Prostate gland (tissue), 2 donors: ENCODE results near the gene RNF186. TPM values are rescaled to one million over a fixed set of nuclear protein-coding genes. Genes with fewer than 3 reads are reported as not detected.

Experiments
- DNase-seq: peaks from one replicate; pipeline ENCODE4 v3.0.0-alpha.2; 2019; ENCODE audit warnings: low spot score
- H3K27ac ChIP-seq, 2 donors: fragments of 200-600 bp; sonication (generic); 2 replicates each; pipeline ENCODE4 v1.5.1; 2017 to 2019
- H3K27me3 ChIP-seq: fragments of 200-600 bp; sonication (generic); replicated peaks from 2 replicates; pipeline ENCODE4 v1.5.1; 2019; ENCODE audit not compliant: insufficient read depth
- H3K36me3 ChIP-seq, 2 donors: fragments of 200-600 bp; sonication (generic); 1 replicate in 1 of 2; 2 replicates in 1 of 2; pipeline versions ENCODE4 v1.5.1 to v1.8.1; 2017 to 2019
- H3K4me1 ChIP-seq: fragments of 200-600 bp; sonication (generic); replicated peaks from 2 replicates; pipeline ENCODE4 v1.5.1; 2019
- H3K4me3 ChIP-seq, 2 donors: fragments of 200-600 bp; sonication (generic); 2 replicates each; pipeline ENCODE4 v1.5.1; 2017 to 2019
- H3K9me3 ChIP-seq: fragments of 200-600 bp; sonication (generic); 2 replicates; pipeline ENCODE4 v1.5.1; 2017
- POLR2A ChIP-seq: fragments of 450-650 bp; IDR thresholded peaks from one replicate; pipeline ENCODE4 v1.6.1; 2016; ENCODE audit warnings: antibody characterized with exemption, mild to moderate bottlenecking
- POLR2AphosphoS5 ChIP-seq: sonication (generic); formaldehyde crosslinking; IDR thresholded peaks from one replicate; pipeline ENCODE4 v1.6.1; 2017; ENCODE audit warnings: antibody characterized with exemption
- WGBS: methylation state at CpG from one replicate; pipeline ENCODE4 v1.1.5; 2018; 5-methylcytosine and 5-hydroxymethylcytosine counted together
- intact Hi-C: fragments of 100-400 bp; cut with DNase I; formaldehyde crosslinking; loops from one replicate; pipeline ENCODE4 v1.14.2; 2022
- total RNA-seq, 2 donors: library from RNA; depleted of rRNA; stranded (reverse); fragments of >200 nt; gene quantifications; one replicate each; pipeline ENCODE4 v1.1.0, GENCODE V29; 2016
- TF ChIP-seq, protein P1 (sequence below), 4 experiments: fragments of 200-600 bp in 2 of 4; fragments of 450-650 bp in 2 of 4; sonication (generic) in 2 of 4; IDR thresholded peaks; 1 replicate in 3 of 4; 2 replicates in 1 of 4; pipeline ENCODE4 v1.5.1; 2016 to 2019; ENCODE audit warnings: antibody characterized with exemption in 4 of 4, mild to moderate bottlenecking in 2 of 4, moderate library complexity in 2 of 4

The RNF186 gene
- total RNA-seq, 2 donors from 2014 or later, result not detected

DNA sequence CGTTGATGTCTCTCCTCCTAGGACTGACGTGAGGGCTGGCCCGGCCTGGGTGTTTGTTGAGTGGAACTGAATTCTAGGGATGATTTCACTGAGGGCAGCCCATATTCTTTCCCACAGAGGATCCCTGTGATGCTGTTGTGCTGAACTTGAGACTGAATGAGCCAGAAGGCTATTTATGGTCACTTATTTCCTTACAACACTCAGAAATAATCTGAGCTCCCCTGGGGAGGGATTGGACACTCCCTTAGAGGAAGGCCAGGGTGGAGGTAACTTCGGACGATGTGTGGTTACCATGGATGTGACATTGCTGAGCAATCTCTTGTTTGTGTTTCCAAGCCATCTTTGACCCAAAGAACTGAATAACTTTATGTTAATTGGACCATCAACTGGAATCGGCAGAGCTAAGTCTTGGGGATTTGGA lies 10.2 kb downstream of the RNF186 start:
- Histone ChIP-seq H3K36me3 (no peaks in the 10 kb centered on the region), H3K4me1 (no peaks in the 10 kb centered on the region), H3K27me3 (no peaks in the 10 kb centered on the region), H3K27ac (no peak overlapping the region), H3K9me3 (no peaks in the 10 kb centered on the region), H3K4me3 (no peak overlapping the region)
- TF ChIP-seq, protein P1, sequence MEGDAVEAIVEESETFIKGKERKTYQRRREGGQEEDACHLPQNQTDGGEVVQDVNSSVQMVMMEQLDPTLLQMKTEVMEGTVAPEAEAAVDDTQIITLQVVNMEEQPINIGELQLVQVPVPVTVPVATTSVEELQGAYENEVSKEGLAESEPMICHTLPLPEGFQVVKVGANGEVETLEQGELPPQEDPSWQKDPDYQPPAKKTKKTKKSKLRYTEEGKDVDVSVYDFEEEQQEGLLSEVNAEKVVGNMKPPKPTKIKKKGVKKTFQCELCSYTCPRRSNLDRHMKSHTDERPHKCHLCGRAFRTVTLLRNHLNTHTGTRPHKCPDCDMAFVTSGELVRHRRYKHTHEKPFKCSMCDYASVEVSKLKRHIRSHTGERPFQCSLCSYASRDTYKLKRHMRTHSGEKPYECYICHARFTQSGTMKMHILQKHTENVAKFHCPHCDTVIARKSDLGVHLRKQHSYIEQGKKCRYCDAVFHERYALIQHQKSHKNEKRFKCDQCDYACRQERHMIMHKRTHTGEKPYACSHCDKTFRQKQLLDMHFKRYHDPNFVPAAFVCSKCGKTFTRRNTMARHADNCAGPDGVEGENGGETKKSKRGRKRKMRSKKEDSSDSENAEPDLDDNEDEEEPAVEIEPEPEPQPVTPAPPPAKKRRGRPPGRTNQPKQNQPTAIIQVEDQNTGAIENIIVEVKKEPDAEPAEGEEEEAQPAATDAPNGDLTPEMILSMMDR (IDR thresholded peaks at IDR 0.05), result no peak
- no peak for TF ChIP-seq POLR2AphosphoS5
- no peak for TF ChIP-seq POLR2A
- WGBS, result 85% methylated on average over 6 of the region's 6 CpGs
- no peak for DNase-seq
- intact Hi-C loops, result loop anchor here (10.0 kb wide), 1 partner anchor 90 kb away; no protein-coding TSS in a partner anchor

DNA sequence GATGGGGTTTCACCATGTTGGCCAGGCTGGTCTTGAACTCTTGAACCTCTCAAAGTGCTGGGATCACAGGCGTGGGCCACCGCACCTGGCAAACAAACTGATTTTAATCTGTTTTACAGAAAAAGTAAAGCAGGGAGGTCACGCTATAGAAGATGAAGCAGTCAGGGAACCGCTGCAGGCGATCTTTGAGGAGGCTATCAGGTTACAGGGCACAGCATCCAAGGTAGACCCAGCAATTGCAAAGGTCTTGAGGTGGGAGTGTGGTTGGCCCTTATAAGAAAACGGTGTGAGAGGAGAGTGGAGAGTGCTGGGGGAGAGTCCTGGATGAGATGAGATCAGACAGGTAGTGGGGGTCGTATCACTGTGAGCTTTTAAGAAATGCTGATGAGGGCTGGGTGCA lies 12.8 kb downstream of the RNF186 start:
- WGBS, result 33% methylated on average over 7 of the region's 7 CpGs
- Histone ChIP-seq H3K36me3 (no peaks in the 10 kb centered on the region), H3K27me3 (no peaks in the 10 kb centered on the region), H3K27ac (no peak overlapping the region), H3K4me3 (no peak overlapping the region), H3K9me3 (no peaks in the 10 kb centered on the region), H3K4me1 (peaks cover 7% of the 10 kb centered on the region)
- TF ChIP-seq, protein P1 (IDR thresholded peaks at IDR 0.05), result no peak
- TF ChIP-seq POLR2AphosphoS5, result no peak
- no peak for TF ChIP-seq POLR2A
- intact Hi-C loops, result loop anchor here (10.0 kb wide), 1 partner anchor 87 kb away; no protein-coding TSS in a partner anchor
- no peak for DNase-seq

DNA sequence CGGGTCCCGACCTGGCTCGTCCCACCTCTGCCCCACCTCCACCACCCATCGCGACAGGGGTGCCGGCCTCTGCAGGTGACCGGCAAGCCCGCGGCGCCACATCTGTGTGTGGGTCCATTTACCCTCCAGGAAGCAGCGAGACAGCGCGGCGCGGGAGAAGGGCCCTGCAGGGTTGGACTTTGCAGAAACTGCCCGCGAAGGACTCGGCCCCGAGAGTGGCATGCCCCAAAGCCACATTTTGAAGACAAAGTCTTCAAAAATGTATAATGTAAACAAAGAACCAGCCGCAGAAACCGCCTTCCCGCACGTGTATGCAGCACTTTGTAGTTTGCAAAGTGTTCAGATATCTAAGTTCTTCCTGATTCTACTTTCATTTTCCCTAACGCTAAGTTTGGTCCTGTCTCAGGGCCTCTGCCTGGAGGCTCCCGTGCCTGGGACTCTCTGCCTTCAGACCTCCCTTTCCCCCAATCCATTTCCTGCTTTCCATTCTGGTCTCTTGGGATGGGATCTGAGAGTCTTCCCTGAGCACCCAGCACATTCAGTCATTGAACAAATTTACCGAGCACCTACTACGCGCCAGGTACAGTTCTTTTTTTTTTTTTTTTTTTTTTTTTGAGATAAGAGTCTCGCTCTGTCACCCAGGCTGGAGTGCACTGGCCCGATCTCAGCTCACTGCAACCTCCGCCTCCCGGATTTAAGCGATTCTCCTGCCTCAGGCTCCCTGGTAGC lies 14.8 kb downstream of the RNF186 start:
- WGBS, result 28% methylated on average over 24 of the region's 33 CpGs

DNA sequence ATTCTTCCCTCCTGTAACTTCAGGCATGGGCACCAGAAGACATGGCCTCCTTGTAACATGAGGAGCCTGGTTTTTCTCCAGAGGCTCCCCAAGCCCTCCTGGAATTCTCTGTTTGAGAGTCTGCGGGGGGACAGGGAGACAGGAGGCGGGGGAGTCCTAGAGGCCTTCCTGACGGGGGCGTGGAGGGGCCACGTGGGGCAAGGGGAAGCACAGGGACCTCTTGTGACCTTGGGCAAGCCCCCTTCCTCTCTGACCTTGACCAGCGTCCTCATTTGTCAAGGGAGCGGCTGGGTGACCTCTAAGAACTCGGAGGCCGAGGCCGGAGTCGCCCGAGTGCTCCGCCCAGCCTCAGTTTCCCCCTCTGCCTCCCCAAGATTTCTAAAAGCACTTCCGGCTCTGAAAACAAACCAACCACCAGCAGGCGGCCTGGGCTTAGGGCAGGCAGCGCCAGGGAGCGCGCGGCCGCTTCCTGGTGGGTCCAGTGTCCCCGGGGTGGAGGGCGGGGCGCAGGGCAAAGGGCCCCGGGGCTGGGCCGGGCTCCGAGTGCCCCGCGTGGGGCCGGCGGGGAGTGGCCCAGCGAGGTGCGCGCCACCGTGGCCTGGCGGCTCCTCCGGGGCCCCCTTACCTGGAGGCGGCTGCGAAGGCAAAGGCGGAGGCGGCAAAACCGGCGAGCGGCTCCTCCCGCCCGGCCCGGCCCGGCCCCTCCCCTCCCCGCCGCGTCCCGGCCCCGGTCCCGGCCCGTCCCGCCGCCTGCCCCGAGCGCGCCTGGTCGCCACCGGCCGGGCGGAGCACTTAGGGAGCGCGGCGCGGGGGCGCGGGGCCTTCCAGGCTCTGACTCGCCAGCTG lies 15.6 kb downstream of the RNF186 start, which contains the start of gene TMCO4:
TSS of gene TMCO4 (minus strand) at position 687 of the 846 bp plus-strand sequence. CDS start 19,158 bp downstream, outside the sequence.
- H3K4me1 ChIP-seq, result peaks cover 7% of the 10 kb centered on the region
- no peaks in the 10 kb centered on the region for H3K9me3 ChIP-seq
- peak; percentile 61 for DNase-seq
- H3K4me3 ChIP-seq, result peak within 1 kb of the TSS; percentile 57 to 65
- no peaks in the 10 kb centered on the region for H3K36me3 ChIP-seq
- WGBS, result 1% methylated on average over 41 of the region's 70 CpGs
- H3K27ac ChIP-seq, result peak within 1 kb of the TSS; percentile 84 to 94
- TF ChIP-seq POLR2A (peak; percentile 29), POLR2AphosphoS5 (no peak)
- TF ChIP-seq, protein P1 (IDR thresholded peaks at IDR 0.05), result peak in 2 of 4 experiments; percentile 54 to 57
- intact Hi-C loops, result loop anchor here (10.0 kb wide), 1 partner anchor 85 kb away; no protein-coding TSS in a partner anchor
- no peaks in the 10 kb centered on the region for H3K27me3 ChIP-seq

More for the DNA sequence above, 14.8 kb downstream of the RNF186 start:
- Histone ChIP-seq H3K9me3 (no peaks in the 10 kb centered on the region), H3K4me1 (peaks cover 7% of the 10 kb centered on the region), H3K27me3 (no peaks in the 10 kb centered on the region), H3K27ac (peak overlapping the region; percentile 84 to 94), H3K36me3 (no peaks in the 10 kb centered on the region), H3K4me3 (peak overlapping the region; percentile 57 to 65)
- DNase-seq, result peak; percentile 38
- TF ChIP-seq, protein P1 (IDR thresholded peaks at IDR 0.05), result no peak
- peak; percentile 44 for TF ChIP-seq POLR2AphosphoS5
- TF ChIP-seq POLR2A, result no peak
- intact Hi-C loops, result loop anchor here (10.0 kb wide), 1 partner anchor 85 kb away; no protein-coding TSS in a partner anchor
